Activated CD4-positive, alpha-beta T cell treated with anti-CD3 and anti-CD28 coated beads, Interleukin-2, amount 50 U/mL, for 24 hours (primary cell): Measurements from ENCODE around the gene PTPRN2.
"Not testable (repeated sequence)": the region's sequence is repeated elsewhere in the genome, so short reads cannot be mapped to it uniquely, and the experiment has no call there.

Source experiments
- DNase-seq, 2 donors: peaks; one replicate each; pipeline ENCODE4 v3.0.0-alpha.2; 2020; ENCODE audit warnings: low read depth in 1 of 2, low spot score in 1 of 2

The PTPRN2 gene

DNA sequence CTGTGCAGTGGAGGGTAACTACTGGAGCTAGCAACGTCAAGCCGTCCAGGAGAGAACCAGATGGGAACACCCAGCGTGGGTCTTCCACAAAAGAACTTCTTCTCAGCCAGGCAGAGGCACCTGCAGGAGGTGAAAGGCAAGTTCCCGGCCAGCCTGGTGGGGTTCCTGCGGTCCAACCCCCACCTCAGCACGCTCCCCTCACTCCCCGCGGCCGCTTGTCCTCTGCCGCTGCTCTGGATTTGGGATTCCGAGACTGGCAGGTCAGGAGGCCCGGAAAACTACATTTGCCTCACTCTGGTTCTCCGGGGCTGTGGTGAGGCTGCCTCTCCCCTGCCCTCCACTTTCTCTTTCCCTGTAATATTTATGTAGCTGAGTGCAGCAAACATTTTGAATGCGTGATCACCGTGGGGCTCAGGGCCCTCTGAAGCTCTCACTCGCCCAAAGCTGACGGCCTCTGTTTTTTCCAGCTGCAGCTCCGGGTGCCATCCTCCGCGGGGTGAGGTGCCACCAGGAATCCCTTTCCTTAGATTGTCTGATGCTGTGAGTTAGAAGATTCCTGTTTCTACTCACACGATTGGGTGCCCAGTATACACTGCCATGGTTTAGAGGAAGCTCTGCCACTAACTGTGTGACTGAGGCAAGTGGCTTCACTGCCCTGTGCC, 884.0 kb downstream of the PTPRN2 start:
- no peak for DNase-seq

DNA sequence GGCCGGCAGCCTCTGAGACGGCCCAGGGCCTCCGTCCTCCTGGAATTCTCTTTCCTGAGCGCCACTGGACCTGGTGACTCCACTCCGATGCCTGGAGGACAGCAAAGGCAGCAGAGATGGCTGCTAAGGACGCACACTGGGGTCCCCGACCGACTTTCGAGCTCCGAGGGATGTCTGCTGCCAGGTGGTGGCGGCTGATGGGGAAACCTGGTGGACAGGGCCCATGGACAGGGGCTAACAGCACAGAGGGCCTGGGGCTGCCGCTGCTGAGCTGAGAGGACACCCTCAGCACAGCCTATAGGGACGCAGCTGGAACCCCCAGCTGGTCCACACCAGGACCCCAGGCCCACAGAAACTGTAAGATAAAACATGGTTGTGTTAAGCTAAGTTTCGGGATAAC, 884.5 kb downstream of the PTPRN2 start:
- DNase-seq = no peak

DNA sequence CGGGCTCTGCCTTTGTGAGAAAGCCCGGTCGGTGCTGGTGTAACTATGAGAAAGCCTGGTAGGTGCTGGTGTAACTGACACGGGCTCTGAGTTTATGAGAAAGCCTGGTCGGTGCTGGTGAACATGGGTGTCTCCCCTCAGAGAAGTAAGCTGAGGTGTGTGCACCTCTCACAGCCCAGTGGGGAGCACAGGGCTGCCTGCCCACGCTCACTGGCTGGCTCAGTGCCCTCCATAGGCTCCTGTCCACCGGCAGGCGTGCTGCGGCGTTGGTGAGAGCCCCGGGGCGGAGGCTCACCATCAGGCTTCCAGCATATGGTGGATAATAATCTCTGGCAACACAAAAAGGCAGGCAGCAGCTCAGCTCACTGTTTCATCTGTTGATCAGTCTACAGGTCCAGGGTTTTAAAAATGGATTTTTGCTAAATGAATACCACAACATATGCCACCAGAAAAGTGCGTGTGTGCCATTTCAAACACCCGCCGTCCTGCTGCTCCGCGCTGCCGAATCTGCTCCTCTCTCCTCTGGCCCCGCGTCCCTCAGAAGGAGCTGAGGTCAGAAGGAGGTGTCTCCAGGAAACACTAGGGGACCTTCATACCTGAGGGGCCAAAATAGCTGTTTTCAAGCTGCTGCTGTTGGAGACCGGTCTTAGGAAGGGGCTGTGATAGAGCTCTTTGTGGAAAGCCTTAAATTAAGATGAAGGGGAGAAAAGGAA, 885.2 kb downstream of the PTPRN2 start:
- no peak for DNase-seq

DNA sequence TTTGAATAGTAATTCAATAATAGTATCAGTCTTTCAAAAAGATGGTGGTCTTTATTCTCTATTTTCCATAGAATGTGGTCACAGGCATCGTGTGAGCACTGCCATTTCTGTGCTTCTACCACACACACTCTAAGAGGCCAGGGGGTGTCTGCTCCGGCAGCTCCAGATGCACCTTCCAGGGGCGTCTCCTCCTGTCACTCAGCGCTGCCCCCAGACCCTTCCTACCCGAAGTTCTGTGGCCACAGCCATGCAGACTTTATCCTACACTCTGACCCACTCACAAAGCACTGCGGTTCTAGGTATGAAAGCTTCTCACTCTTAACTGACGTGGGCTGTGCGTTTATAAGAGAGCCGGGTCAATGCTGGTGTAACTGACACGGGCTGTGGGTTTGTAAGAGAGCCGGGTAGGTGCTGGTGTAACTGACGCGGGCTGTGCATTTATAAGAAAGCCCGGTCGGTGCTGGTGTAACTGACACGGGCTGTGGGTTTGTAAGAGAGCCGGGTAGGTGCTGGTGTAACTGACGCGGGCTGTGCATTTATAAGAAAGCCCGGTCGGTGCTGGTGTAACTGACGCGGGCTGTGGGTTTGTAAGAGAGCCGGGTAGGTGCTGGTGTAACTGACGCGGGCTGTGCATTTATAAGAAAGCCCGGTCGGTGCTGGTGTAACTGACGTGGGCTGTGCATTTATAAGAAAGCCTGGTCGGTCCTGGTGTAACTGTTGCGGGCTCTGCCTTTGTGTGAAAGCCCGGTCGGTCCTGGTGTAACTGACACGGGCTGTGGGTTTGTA, 886.0 kb downstream of the PTPRN2 start:
- not testable (repeated sequence) for DNase-seq

DNA sequence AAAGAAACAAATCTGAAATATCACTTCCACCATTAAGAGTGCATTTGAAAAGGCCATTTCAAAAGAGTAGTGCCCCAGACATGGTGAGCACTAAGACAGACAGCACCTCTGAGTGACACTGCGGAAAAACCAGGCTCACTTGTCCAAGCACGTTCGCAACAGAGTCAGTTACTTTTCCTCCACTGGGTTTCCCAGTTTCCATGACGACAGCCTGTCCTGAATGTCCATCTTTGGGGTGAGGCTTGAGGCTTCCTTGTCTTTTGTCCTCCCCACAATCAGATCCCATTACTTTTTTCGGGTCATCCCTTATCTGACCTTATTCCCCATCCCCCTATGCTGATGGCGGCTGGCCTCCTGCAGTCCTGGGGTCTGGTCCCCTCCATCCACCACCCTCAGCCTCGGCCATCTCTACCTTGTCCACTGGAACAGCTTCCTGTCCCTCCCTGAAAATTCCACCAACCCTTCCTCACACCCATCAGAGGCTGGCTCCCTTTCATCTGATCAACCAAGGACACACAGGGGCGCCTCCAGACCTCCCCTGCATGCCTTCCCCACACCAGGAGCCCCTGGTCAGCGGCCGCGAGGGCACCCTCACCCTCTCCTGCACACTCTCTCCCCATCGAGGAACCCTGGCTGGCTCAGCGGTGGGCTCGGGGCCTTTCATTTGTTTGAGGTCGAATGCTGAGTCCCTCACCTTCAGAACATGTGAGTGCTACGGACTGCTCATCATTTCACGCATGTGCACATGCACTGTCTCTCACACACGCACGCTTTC, 887.2 kb downstream of the PTPRN2 start:
- no peak for DNase-seq

DNA sequence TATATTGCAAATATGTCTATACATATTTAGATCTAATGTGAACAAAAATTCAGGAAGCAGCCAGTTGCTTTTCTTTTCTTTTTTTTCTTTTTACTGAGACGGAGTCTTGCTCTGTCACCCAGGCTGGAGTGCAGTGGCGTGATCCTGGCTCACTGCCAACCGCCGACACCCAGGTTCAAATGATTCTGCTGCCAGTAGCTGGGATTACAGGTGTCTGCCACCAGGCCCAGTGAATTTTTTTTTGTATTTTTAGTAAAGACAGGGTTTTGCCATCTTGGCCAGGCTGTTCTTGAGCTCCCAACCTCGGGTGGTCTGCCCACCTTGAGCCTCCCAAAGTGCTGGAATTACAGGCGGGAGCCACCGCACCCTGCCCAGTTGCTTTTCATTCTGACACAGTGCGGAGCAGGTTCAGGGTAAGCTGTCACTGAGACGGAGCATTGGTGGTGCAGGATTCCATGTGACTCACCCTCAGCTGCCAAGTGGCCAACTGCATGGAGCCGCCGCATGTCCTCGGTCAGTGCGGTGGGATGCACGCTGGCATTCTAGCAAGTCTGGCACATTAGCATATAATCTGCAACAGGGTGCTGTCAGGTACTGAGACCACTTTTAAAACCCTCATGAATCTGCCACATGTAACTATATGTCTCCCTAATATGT, 888.1 kb downstream of the PTPRN2 start:
- no peak for DNase-seq

DNA sequence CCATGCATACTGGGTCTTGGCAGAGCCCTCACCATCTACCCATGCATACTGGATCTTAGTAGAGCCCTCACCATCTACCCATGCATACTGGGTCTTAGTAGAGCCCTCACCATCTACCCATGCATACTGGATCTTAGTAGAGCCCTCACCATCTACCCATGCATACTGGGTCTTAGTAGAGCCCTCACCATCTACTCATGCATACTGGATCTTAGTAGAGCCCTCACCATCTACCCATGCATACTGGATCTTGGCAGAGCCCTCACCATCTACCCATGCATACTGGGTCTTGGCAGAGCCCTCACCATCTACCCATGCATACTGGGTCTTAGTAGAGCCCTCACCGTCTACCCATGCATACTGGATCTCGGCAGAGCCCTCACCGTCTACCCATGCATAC, 890.3 kb downstream of the PTPRN2 start:
- not testable (repeated sequence) for DNase-seq

DNA sequence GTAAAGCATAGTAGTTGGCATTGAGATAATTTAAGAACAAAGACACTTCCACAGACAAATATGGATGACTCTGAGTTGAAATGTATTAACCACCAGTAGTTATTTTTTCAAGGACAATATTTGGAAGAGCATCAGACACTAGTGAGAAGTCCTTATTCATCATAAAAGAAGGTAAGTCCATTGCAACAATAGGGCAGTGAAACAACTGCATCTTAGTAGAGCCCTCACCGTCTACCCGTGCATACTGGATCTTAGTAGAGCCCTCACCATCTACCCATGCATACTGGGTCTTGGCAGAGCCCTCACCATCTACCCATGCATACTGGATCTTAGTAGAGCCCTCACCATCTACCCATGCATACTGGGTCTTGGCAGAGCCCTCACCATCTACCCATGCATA, 892.0 kb downstream of the PTPRN2 start:
- not testable (repeated sequence) for DNase-seq

DNA sequence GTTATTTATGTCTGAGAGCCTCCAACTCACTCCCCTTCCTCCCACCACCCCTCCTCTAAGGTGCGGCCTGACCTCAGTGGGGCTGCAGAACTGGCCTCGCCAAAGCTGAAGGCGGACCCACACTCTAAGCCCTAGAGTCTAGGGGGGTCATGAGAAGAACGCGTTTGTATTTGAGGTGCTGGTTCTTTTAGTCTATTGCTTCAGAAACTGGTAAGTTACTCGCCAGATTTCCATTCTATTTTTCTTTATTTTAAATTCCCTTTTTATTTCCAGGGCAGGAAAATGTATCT, 893.3 kb downstream of the PTPRN2 start:
- DNase-seq = no peak

DNA sequence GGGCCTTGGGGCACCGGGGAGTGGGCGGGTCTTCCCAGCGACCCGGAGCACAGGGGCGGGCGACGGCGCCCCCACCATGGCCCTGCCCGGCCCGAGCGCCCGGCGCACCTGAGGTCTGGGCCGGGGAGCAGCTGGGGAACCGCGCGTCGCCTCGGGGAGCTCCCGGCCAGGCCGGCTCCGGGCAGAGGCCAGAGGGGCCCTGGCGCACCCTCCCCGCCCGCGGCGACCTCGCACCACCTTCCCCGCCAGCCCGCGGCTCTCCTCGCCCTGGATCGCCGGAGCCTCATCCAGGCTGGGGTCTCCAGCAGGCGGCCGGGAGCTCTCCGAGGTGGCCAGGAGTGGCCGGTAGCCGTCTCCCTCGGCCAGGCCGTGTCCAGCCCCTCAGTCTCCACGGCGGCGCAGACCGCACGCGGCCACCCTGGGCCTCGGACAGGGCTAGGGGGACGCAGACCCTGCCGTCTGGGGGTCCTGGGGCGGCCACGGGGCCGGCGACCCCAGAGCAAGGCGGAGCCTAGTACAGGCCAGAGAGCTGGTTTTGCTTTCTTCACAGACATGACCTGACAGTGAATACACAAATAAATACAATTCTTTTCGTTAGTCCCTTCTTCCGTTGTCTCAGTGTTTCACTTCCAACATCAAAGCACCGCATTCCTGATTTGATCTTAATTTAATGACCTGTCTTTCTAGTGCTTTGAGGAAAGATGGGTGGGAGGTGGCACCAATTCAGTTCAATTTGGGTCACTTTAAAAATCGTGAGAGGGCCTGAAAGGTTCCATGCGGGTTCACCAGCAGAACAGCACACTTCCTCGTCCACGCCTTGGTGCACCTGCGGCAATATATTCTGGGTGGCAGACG, 893.9 kb downstream of the PTPRN2 start:
- DNase-seq = no peak

DNA sequence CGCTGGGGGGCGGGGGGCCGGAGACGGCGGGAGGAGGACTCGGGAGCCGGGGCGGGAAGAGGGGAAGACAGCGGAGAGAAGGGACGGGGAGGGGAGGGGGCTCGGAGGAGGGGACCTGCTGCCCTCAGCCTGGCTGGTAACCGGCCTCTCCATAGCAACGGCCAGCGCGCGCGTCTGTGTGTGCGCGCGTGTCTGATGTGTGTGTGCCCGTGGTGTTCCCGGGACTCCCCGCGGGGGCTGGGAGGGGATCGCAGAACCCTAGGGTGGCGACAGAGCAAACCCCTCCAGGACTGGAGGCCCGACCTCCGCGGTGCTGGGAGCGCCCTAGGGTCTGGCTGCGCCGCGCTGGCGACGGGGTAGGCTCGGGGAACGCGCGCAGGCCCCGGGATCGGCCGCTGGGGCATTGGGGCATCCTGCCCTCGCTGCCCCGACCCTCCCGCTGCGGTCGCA, 894.5 kb downstream of the PTPRN2 start:
- DNase-seq = no peak

DNA sequence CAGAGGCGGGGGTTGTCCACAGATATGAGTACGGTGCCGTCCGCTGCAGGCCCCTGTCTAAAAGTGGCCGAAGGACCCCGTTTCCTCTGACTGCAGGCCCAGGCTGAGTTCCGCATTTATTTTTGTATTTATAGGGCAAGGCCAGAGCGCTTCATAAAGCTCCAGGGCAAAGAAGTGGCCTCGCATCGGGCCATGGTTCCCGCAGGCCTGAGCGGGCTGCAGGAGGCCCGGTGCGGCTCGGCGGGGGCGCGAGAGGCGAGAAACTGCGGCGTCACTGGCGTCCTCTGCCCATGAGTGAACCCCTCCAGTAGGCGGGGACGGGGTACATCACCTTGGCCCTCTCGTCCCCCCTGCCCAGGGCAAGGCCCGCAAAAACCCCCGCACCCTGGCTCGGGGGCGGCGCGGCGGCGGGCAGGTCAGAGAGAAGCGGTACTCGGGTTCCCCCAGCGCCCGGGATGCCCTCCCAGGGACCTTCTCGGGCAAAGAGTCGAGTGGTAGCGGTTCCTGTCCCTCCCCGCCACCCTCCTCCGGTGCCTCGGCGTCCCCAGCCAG, 895.1 kb downstream of the PTPRN2 start:
- DNase-seq = no peak

DNA sequence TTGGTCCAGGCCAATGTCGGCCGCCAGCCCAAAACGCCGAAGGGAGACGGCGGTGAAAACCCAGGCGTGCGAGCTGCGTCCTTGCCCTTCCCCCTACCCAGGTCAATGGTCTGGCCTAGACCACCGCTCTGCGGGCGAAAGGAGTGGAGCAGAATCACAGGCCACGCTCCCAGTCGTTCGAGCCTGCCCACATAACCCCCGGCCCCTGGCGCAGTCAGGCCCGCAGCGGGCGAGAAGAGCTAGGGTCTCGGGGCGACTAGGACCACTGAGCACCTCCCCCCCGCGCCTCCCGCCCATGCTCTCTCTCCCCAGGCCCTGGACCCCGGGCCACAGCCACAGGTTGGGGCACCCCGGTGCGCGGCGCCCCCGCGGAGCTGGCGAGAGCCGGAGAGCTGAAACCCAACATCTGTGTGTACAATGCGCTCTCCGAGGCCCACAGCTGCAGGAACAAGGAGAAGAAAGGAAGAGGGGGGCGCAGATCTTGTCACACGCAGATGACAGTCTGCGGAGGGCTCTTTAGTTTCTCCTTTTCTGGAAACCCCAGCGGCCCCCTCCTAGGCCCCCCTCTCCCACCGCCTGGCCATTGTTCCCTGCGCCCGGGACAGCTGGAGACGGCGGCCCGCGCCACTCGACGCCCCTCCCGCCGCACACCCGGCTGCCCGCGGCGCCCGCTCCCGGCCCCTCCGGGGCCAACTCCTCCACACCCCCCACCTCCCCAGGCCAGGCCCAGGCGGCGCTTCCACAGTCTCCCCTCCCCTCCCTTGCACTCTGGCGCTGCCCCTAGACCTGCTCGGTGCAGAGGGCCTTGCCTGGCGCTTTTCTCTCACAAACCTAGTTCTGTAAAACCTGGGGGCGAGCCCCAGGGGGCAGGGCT, 895.8 kb downstream of the PTPRN2 start:
- DNase-seq = no peak

DNA sequence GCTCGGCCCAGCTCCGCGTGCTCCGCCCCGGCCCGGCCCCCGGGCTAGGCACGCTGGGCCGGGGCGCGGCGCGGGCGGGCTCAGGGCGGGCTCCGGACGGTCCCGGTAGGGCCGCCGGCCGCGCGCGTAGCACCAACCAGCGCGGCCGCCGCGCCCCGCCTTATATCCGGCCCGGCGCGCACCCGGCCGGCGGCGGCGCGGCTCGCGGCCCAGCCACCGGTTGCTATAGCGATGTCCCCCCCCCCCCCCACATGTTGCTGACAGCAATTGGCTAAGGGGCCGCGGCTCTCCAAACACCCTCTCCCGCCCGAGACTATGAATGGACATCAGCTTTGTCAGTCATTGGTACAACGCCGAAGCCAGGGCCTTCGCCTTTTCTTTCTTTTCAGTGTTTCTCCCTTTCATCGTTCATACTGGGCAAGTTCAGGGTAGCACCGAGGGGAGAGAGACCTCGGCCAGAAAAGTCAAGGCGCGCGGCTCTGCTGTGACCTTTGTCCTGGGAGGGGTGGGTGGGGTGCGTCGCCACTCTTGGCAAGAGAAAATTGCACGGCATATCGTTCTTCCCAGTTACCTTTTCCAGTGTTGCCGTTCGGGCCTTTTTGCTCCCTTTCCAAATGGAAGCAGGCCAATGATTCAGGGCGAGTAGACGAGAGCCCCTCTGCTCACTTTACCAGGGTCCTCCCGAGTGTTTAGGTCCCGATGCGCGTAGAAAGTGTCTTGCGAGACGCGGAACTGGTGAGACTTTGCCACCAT, 896.6 kb downstream of the PTPRN2 start:
- no peak for DNase-seq

DNA sequence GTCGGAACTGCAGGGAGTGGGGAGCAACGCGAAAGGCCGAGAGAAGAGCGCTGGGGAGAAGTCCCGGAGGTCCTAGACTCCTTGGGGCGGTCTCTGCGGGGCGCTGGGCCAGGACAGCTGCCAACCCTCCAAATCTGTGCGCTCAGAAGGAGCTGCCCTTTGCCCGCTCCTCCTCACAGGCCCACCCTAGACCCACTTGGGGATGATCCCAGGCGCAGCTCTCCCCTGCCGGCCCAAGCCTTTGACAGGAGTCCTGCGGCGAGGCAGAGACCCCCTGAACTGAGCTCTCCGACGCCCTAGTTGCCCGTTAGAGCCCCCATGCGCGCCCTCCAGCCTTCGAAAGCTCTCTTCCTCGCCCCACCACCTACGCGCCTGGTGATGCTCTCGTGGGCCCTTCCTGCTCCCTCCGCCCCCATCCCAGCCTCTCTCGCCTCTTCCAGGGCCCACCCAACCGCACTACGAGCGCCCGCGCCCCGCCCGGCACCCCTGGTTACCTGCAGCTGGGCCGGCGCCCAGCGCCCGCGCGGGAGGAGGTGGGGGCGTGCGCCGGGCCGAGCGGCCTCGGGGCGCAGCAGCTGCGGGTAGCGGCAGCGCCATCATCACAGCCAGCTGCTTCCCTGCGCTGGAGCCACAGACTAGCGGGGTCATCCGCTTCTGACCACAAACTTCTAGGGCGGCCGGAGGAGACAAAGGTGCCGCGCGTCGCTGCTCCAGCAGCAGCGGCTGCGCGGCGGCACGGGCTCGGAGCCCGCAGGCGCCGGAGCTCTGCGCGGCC, 897.4 kb downstream of the PTPRN2 start:
- no peak for DNase-seq

DNA sequence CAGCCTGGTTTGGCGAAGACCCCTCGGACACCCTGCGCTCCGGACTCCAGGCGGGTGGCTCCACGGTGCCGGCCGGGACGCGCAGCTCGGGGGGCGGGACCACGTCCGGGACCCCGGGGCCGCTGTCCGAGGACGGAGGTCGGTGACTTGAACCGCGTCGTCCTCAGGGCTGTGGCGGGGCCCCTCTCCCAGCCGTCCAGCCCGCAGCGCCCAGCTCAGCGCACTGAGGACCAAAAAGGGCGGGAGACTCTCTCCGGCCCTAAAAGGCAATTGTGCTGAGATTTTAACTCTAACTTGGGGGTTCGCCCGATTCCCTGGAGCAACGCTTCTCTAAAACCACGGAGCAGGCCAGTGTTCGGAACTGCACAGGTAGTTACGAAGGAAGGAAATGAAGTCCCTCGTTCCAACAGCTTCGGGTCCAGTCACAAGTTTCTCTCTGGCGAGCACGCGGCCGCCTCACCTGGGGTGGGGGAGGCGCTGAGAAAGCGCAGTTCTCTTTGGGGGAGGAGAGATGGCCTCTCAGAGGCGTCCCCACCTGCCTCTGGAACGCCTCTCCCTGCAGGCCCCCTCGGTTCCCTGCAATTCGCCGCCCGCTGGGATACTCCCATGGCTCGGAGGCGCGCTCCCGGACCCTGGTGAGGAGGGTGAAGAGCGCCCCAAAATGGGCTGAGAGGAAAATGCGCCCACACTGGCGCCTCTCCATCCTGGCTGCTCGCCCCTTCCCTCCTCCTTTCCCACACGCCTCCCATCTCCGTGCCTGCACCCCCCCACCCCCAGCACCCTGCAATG, 898.2 kb downstream of the PTPRN2 start:
- no peak for DNase-seq
